Suppressor macrophage treated with lipopolysaccharide for 4 hours (primary cell): ENCODE data around the gene MIA2.
"Not testable (repeated sequence)": the region's sequence is repeated elsewhere in the genome, so short reads cannot be mapped to it uniquely, and the experiment has no call there.

Experiments
- DNase-seq: peaks from one replicate; pipeline ENCODE4 v3.0.0-alpha.2; 2020

MIA2 gene

DNA sequence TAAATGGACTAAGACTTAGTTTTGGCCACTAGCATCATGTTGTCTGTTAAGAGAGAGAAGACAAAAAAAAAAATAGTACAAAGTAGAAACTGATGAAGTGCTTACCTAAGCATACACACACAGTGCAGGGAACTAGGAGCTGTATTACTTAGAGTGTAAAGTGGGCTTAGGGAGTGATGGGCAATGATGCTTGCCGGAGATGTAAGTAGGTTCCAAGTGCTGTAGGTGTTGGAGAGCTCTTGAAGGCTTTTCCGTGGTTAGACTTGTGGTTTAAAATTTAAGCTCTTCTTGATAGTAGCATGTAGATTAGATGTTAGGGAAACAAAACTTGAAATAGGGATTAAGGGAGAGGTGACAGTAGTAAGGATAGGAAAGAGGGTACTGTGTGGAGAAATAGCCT lies 34.7 kb downstream of the MIA2 start:
- DNase-seq = no peak

DNA sequence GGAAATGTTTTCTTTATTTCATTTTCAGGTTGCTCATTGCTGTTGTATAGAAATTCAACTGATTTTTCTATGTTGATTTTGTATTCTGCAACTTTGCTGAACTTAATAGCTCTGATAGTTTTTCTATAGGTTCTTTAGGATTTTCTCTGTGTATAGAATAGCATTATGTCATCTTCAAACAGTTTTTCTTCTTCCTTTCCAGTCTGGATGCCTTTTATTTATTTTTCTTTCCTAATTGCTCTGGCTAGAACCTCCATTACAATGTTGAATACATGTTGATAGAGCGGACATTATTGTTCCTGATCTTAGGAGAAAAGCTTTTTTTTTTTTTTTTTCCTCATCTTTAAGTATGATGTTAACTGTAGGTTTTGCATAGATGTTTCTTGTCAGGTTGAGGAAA lies 39.2 kb downstream of the MIA2 start:
- DNase-seq = no peak

DNA sequence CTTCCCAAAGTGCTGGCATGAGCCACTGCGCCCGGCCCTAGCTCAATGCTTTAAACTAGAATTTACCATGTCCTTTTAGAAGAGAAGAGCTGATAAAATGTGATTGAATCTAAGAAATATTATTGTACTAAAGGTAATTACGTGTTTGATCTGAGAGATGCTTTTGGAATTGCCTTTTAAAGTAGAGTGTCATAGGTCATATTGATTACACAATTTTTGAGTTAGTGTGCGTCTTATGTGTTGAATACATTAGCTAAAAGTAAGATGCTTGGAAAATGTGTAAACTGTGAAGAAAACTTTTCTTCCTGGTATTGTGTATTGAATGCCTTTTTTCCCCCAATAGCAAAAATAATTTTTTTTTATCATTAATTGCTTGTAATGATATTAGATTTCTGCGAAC lies 41.7 kb downstream of the MIA2 start:
- no peak for DNase-seq

- no peak for DNase-seq
These were observed 42.3 kb downstream of the MIA2 start for GRCh38 chr14:39276005-39276404.

DNA sequence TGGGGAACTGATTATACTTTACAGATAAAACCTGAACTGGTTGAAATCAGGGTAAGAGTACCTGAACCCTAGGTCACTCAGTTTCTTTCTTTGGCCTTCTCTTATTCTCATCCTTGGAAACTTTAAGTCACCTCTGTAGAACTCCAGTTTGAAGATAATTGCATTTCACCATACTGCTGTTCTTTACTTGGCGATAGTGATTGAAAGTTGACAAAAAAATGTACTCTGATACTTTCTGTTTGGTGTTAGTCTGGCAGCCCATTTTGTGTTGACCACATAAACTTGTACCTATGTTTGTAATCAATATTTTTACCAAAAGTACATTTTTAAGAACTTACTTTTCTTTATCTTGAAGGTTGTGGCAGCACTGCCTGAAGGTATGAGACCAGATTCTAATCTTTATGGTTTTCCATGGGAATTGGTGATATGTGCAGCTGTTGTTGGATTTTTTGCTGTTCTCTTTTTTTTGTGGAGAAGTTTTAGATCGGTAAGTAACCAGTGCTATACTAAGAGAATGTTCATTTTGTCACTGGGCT lies 42.9 kb downstream of the MIA2 start:
- no peak for DNase-seq

- DNase-seq = no peak
These were observed 45.8 kb downstream of the MIA2 start for GRCh38 chr14:39279515-39279914.

DNA sequence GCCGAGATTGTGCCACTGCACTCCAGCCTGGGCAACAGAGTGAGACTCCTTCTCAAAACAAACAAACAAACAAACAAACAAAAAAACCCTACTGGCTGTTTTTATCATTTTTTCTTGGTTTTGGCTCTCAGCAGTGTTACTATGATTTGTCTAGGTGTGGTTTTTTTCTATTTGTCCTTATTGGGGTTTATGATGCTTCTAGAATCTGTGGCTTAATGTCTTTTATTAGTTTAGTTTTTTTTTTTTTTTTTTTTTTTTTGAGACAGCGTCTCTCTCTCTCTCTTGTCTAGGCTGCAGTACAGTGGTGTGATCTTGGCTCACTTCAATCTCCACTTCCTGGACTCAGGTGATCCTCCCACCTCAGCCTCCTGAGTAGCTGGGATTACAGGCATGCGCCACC lies 47.0 kb downstream of the MIA2 start:
- not testable (repeated sequence) for DNase-seq

DNA sequence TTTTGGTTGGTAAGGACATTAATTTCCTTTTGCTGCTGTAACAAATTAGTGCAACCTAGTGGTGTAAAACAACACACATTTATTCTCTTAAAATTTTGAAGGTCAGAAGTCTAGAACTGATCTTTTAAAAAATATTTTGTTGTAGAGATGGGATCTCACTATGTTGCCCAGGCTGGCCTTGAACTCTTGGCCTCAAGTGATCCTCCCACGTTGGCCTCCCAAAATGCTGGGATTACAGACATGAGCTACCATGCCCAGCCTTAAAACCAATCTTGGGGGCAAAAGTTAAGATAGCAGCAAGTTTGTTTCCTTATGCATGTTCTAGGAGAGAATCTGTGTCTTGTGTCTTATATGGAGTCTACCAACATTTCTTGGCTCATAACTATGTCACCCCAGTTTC lies 55.8 kb downstream of the MIA2 start:
- DNase-seq = no peak

DNA sequence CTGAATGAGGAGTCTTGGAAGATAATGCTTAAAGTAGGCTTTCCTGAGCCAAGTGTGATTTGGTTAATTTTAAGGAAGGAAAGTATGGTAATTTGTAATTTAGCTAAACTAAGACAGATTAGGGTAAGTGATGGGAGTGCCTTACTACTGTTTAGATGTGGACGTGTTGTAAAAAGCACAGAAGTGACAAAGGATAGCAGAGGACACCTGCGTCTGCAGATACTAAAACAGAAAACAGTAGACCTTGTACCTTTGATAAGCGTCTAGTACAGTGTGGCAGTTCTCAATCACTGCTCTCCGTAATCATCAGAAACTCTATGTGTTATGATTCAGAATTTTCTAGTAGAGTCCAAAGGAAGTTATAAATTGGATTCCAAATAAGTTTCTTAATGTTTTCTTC lies 58.0 kb downstream of the MIA2 start:
- no peak for DNase-seq

DNA sequence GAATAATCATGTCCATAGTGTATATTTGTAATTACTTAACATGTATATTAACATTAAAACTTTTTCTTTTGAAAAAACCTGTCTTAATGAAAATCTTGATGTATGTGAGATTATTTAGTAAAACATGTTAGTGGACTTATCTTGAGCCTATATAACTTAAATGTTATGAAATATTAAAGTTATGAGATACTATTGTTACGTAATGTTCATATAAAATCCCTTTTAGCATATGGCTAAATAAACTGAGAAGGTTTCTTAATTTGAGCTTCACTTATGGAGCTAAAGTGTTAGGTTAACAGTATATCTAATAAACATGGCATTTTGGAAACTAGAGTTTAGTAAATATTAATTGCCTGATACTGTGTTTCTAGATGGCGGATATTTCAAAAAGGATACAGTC lies 59.9 kb downstream of the MIA2 start:
- DNase-seq = no peak

- DNase-seq = not testable (repeated sequence)
These were observed 66.7 kb downstream of the MIA2 start for GRCh38 chr14:39300389-39300788.

GRCh38 chr14:39302124-39302810 lies 68.6 kb downstream of the MIA2 start:
- no peak for DNase-seq

GRCh38 chr14:39303115-39303514 lies 69.4 kb downstream of the MIA2 start:
- no peak for DNase-seq

DNA sequence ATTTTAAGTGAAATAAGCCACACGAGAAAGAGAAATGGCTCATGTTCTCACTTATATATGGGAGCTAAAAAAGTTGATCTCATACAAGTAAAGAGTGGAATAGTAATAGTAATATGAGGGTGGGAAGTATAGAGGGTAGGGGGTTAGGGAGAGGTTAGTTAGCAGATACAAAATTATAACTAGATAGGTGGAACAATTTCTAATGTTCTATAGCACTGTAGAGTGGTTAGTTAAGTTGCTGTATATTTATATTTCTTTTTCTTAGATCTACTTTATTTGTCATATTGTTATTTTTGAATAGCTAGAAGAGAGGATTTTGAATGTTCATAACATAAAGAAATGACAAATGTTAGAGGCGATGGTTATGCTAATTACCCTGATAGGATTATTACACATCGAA lies 74.1 kb downstream of the MIA2 start:
- DNase-seq = no peak

- no peak for DNase-seq
These were observed 76.3 kb downstream of the MIA2 start for GRCh38 chr14:39310051-39310450.

DNA sequence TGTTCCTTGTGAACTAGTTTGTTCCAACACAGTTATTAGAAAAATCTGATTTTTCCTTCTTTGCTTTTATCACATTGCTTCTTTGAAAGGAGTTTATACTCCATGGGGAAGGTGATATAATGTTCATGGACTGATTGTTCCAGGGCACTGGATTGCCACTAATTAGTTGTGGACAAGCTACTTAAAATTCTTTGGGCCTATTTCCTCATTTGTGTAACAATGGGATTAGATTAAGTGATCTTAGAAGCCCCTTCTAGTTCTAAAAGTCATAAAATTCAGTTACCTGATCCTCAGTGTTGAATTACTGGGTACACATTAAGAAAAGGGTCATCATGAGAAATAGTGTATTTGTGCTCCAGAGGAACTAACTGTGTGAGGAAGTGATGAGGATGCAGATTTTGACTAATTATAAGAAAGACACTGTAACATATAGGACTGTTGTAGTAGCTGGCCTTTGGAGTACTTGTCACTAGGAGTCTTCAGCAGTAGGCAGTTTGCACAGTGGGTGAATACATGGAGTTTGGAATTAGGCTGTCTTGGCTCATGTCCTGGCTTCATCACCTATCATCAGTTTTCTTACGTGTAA lies 82.2 kb downstream of the MIA2 start:
- DNase-seq = no peak

- no peak for DNase-seq
These were observed 83.3 kb downstream of the MIA2 start for GRCh38 chr14:39316830-39317553.

DNA sequence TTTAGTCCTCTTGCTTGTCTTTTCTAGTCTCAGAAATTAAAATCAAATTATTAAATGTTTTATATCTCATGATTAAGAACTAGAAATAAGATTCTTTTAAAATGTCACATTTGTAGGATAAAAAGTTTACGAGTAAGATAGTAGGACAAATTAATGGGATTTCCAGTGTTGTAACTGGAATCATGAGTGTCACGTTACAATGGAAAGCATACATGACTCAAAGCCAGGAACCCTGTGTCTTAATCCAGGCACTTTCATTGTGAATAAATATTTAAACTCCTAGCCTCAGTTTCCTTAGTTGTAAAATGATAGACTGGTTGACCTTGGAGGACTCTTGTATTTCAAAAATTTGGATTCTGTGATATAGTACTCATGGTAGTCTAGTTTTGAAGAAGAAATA lies 84.9 kb downstream of the MIA2 start:
- DNase-seq = no peak

GRCh38 chr14:39319381-39319780 lies 85.7 kb downstream of the MIA2 start:
- DNase-seq = no peak

GRCh38 chr14:39320318-39320717 lies 86.6 kb downstream of the MIA2 start:
- no peak for DNase-seq

- no peak for DNase-seq
These were observed 89.1 kb downstream of the MIA2 start for GRCh38 chr14:39322807-39323206.

GRCh38 chr14:39324097-39324496 lies 90.4 kb downstream of the MIA2 start:
- DNase-seq = no peak

DNA sequence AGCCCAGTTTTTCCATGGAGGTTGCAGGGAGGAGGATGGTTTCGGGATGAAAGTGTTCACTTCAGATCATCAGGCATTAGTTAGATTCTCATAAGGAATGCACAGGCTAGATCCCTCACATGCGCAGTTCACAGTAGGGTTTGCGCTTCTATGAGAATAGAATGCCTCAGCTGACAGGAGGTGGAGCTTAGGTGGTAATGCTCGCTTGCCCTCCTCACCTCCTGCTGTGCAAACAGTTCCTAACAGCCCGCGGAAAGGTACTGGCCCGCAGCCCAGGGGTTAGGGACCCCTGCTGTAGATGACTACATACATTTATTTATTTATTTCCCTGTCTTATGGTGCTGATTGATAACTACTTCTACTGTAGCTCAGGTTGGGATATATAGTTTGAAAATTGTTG lies 105.3 kb downstream of the MIA2 start:
- no peak for DNase-seq

DNA sequence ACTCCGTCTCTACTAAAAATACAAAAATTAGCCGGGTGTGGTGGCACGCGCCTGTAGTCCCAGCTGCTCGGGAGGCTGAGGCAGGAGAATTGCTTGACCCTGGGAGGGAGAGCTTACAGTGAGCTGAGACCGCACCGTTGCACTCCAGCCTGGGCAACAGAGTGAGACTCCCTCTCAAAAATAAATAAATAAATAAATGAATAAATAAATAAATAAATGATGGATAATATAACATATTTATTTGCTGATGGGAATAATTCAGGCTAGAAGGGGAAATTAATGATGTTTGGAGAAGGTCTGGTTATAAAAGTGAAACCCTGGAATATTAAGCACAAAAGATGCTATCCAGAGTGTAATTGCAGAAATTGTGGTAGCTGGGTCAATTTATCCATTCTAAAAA lies 107.4 kb downstream of the MIA2 start:
- DNase-seq = not testable (repeated sequence)
